ENCODE measurements around the gene PLPPR1.

Gene PLPPR1

GRCh38 chr9:101027733-101028345 is 688 bp upstream of the PLPPR1 start:
- Histone ChIP-seq H2BK12ac (ENCODE audit: low read length) (no peak overlapping the region), H3K9ac (ENCODE audit: low read length) (no peak overlapping the region), H2AK5ac (ENCODE audit: low read length) (no peak overlapping the region), H3K27me3 (ENCODE audit: insufficient read depth, low read length) (peaks cover 21% of the 10 kb centered on the region), H4K12ac (ENCODE audit: low read depth, low read length) (no peak overlapping the region), H3K18ac (ENCODE audit: low read length) (no peak overlapping the region), H4K8ac (ENCODE audit: low read depth, low read length) (no peak overlapping the region), H4K91ac (ENCODE audit: low read depth, low read length) (no peak overlapping the region), H3K4me2 (ENCODE audit: low read length) (peak overlapping the region; percentile 95), H2BK5ac (ENCODE audit: low read depth, low read length, poor library complexity) (no peak overlapping the region), H3K4me3 (ENCODE audit: low read depth, low read length) (peak overlapping the region; percentile 55), H3K79me1 (ENCODE audit: low read length) (no peaks in the 10 kb centered on the region), H3K36me3 (ENCODE audit: control insufficient read depth in 1 of 2, insufficient read depth in 2 of 2, low read length in 2 of 2) (no peaks in the 10 kb centered on the region), H2AFZ (ENCODE audit: insufficient read depth, low read length, poor library complexity) (peak overlapping the region; percentile 61), H3K4ac (ENCODE audit: low read depth, low read length) (no peak overlapping the region), H3K27ac (ENCODE audit: low read depth, low read length) (no peak overlapping the region), H3K9me3 (ENCODE audit: insufficient read depth, low read depth, low read length) (no peaks in the 10 kb centered on the region), H3K4me1 (ENCODE audit: control insufficient read depth in 1 of 2, insufficient read depth in 2 of 2, low read length in 2 of 2) (peaks cover 5 to 12% of the 10 kb centered on the region in 2 experiments), H3K79me2 (ENCODE audit: control insufficient read depth, insufficient read depth, low read length, poor library complexity) (no peaks in the 10 kb centered on the region), H3K23ac (ENCODE audit: low read length) (no peak overlapping the region), H3K14ac (ENCODE audit: low read length) (no peak overlapping the region), H2BK120ac (ENCODE audit: insufficient read depth, low read length, poor library complexity) (no peak overlapping the region)
- WGBS (ENCODE audit: extremely low coverage, insufficient coverage, insufficient read length): no CpG with 5 or more reads among the region's 12 CpGs
- no peak for DNase-seq

GRCh38 chr9:101029315-101030085 is 973 bp downstream of the PLPPR1 start:
- peaks cover 21% of the 10 kb centered on the region for H3K27me3 ChIP-seq (ENCODE audit: insufficient read depth, low read length)
- WGBS (ENCODE audit: extremely low coverage, insufficient coverage, insufficient read length): no CpG with 5 or more reads among the region's 38 CpGs
- no peak overlapping the region for H2BK120ac ChIP-seq (ENCODE audit: insufficient read depth, low read length, poor library complexity)
- H4K8ac ChIP-seq (ENCODE audit: low read depth, low read length): no peak overlapping the region
- peaks cover 5 to 12% of the 10 kb centered on the region in 2 experiments for H3K4me1 ChIP-seq (ENCODE audit: control insufficient read depth in 1 of 2, insufficient read depth in 2 of 2, low read length in 2 of 2)
- peak overlapping the region; percentile 77 for H3K4me3 ChIP-seq (ENCODE audit: low read depth, low read length)
- H3K79me1 ChIP-seq (ENCODE audit: low read length): no peaks in the 10 kb centered on the region
- H3K79me2 ChIP-seq (ENCODE audit: control insufficient read depth, insufficient read depth, low read length, poor library complexity): no peaks in the 10 kb centered on the region
- H3K36me3 ChIP-seq (ENCODE audit: control insufficient read depth in 1 of 2, insufficient read depth in 2 of 2, low read length in 2 of 2): no peaks in the 10 kb centered on the region
- peak overlapping the region; percentile 95 for H3K4me2 ChIP-seq (ENCODE audit: low read length)
- H3K9ac ChIP-seq (ENCODE audit: low read length): no peak overlapping the region
- no peak for DNase-seq
- H2AK5ac ChIP-seq (ENCODE audit: low read length): no peak overlapping the region
- H2AFZ ChIP-seq (ENCODE audit: insufficient read depth, low read length, poor library complexity): peak overlapping the region; percentile 38
- H3K4ac ChIP-seq (ENCODE audit: low read depth, low read length): no peak overlapping the region
- H3K14ac ChIP-seq (ENCODE audit: low read length): no peak overlapping the region
- no peak overlapping the region for H2BK12ac ChIP-seq (ENCODE audit: low read length)
- H4K12ac ChIP-seq (ENCODE audit: low read depth, low read length): no peak overlapping the region
- H3K23ac ChIP-seq (ENCODE audit: low read length): peak overlapping the region; percentile 63
- no peak overlapping the region for H3K18ac ChIP-seq (ENCODE audit: low read length)
- no peaks in the 10 kb centered on the region for H3K9me3 ChIP-seq (ENCODE audit: insufficient read depth, low read depth, low read length)
- no peak overlapping the region for H3K27ac ChIP-seq (ENCODE audit: low read depth, low read length)
- no peak overlapping the region for H4K91ac ChIP-seq (ENCODE audit: low read depth, low read length)
- H2BK5ac ChIP-seq (ENCODE audit: low read depth, low read length, poor library complexity): no peak overlapping the region

GRCh38 chr9:101030086-101030391 is 1.5 kb downstream of the PLPPR1 start:
- H2BK12ac ChIP-seq (ENCODE audit: low read length): no peak overlapping the region
- H3K4me3 ChIP-seq (ENCODE audit: low read depth, low read length): no peak overlapping the region
- H2BK120ac ChIP-seq (ENCODE audit: insufficient read depth, low read length, poor library complexity): no peak overlapping the region
- no peaks in the 10 kb centered on the region for H3K36me3 ChIP-seq (ENCODE audit: control insufficient read depth in 1 of 2, insufficient read depth in 2 of 2, low read length in 2 of 2)
- peaks cover 21% of the 10 kb centered on the region for H3K27me3 ChIP-seq (ENCODE audit: insufficient read depth, low read length)
- H2AFZ ChIP-seq (ENCODE audit: insufficient read depth, low read length, poor library complexity): no peak overlapping the region
- H3K4me1 ChIP-seq (ENCODE audit: control insufficient read depth in 1 of 2, insufficient read depth in 2 of 2, low read length in 2 of 2): peaks cover 5 to 12% of the 10 kb centered on the region in 2 experiments
- no peak overlapping the region for H4K8ac ChIP-seq (ENCODE audit: low read depth, low read length)
- H3K27ac ChIP-seq (ENCODE audit: low read depth, low read length): no peak overlapping the region
- no CpG with 5 or more reads among the region's 8 CpGs for WGBS (ENCODE audit: extremely low coverage, insufficient coverage, insufficient read length)
- H3K9ac ChIP-seq (ENCODE audit: low read length): no peak overlapping the region
- DNase-seq: no peak
- H3K79me2 ChIP-seq (ENCODE audit: control insufficient read depth, insufficient read depth, low read length, poor library complexity): no peaks in the 10 kb centered on the region
- no peak overlapping the region for H3K14ac ChIP-seq (ENCODE audit: low read length)
- H3K9me3 ChIP-seq (ENCODE audit: insufficient read depth, low read depth, low read length): no peaks in the 10 kb centered on the region
- H4K12ac ChIP-seq (ENCODE audit: low read depth, low read length): no peak overlapping the region
- H4K91ac ChIP-seq (ENCODE audit: low read depth, low read length): no peak overlapping the region
- no peak overlapping the region for H3K18ac ChIP-seq (ENCODE audit: low read length)
- H2BK5ac ChIP-seq (ENCODE audit: low read depth, low read length, poor library complexity): no peak overlapping the region
- H3K79me1 ChIP-seq (ENCODE audit: low read length): no peaks in the 10 kb centered on the region
- H3K23ac ChIP-seq (ENCODE audit: low read length): no peak overlapping the region
- no peak overlapping the region for H2AK5ac ChIP-seq (ENCODE audit: low read length)
- no peak overlapping the region for H3K4ac ChIP-seq (ENCODE audit: low read depth, low read length)
- no peak overlapping the region for H3K4me2 ChIP-seq (ENCODE audit: low read length)

GRCh38 chr9:101032426-101032825 is 3.9 kb downstream of the PLPPR1 start:
- H3K4me3 ChIP-seq (ENCODE audit: low read depth, low read length): no peak overlapping the region
- H3K4me1 ChIP-seq (ENCODE audit: control insufficient read depth in 1 of 2, insufficient read depth in 2 of 2, low read length in 2 of 2): peaks cover 5 to 12% of the 10 kb centered on the region in 2 experiments
- H3K23ac ChIP-seq (ENCODE audit: low read length): no peak overlapping the region
- no peak overlapping the region for H3K9ac ChIP-seq (ENCODE audit: low read length)
- H3K14ac ChIP-seq (ENCODE audit: low read length): no peak overlapping the region
- no peaks in the 10 kb centered on the region for H3K36me3 ChIP-seq (ENCODE audit: control insufficient read depth in 1 of 2, insufficient read depth in 2 of 2, low read length in 2 of 2)
- H3K79me1 ChIP-seq (ENCODE audit: low read length): no peaks in the 10 kb centered on the region
- no peak overlapping the region for H3K18ac ChIP-seq (ENCODE audit: low read length)
- no peak overlapping the region for H3K4ac ChIP-seq (ENCODE audit: low read depth, low read length)
- DNase-seq: no peak
- peaks cover 19% of the 10 kb centered on the region for H3K27me3 ChIP-seq (ENCODE audit: insufficient read depth, low read length)
- no peak overlapping the region for H2AFZ ChIP-seq (ENCODE audit: insufficient read depth, low read length, poor library complexity)
- H4K12ac ChIP-seq (ENCODE audit: low read depth, low read length): no peak overlapping the region
- no peak overlapping the region for H2AK5ac ChIP-seq (ENCODE audit: low read length)
- no peak overlapping the region for H2BK120ac ChIP-seq (ENCODE audit: insufficient read depth, low read length, poor library complexity)
- H2BK5ac ChIP-seq (ENCODE audit: low read depth, low read length, poor library complexity): no peak overlapping the region
- no peak overlapping the region for H4K91ac ChIP-seq (ENCODE audit: low read depth, low read length)
- no peak overlapping the region for H3K4me2 ChIP-seq (ENCODE audit: low read length)
- H4K8ac ChIP-seq (ENCODE audit: low read depth, low read length): no peak overlapping the region
- no peaks in the 10 kb centered on the region for H3K79me2 ChIP-seq (ENCODE audit: control insufficient read depth, insufficient read depth, low read length, poor library complexity)
- H3K9me3 ChIP-seq (ENCODE audit: insufficient read depth, low read depth, low read length): no peaks in the 10 kb centered on the region
- H3K27ac ChIP-seq (ENCODE audit: low read depth, low read length): no peak overlapping the region
- no peak overlapping the region for H2BK12ac ChIP-seq (ENCODE audit: low read length)
- no CpG with 5 or more reads among the region's 1 CpG for WGBS (ENCODE audit: extremely low coverage, insufficient coverage, insufficient read length)
